Measurements from ENCODE around the gene KDELR3.

The KDELR3 gene

DNA sequence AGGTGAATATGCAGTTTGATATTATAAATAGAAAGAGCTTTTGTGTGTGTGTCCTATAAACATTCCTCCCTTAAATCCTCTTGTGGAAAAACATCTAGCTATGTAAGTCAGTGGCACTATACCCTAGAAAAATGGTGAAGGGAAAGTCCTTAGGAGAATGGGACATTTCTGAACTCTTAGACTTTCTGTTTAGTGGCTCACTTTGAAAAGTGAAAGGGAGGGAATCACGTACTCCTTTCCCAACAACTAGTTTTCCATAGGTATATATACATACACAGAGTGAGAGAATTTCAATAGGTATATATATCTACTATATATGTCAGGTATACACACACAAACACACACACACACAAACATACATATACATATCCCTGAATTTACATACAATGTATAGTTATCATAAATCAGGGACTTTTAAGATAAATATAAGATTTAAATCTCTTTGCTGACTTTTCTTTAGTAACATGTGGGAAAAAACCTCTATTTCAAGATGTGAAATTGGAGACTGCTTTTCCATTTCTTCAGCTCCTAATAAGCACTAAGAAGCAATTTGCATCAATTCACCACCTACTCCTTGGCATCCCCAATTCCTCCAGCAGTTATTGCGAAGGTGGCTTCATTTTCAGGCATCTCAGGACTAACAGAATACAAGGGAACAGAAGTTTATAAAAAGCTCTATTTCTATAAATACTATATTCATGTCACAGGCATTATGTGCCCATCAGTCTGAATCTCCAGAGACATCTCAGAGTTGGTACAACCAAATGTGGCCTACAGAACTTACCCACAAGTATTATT lies 51.8 kb downstream of the KDELR3 start:
- DNase-seq (ENCODE audit: low read depth in 3 of 3) = no peak

DNA sequence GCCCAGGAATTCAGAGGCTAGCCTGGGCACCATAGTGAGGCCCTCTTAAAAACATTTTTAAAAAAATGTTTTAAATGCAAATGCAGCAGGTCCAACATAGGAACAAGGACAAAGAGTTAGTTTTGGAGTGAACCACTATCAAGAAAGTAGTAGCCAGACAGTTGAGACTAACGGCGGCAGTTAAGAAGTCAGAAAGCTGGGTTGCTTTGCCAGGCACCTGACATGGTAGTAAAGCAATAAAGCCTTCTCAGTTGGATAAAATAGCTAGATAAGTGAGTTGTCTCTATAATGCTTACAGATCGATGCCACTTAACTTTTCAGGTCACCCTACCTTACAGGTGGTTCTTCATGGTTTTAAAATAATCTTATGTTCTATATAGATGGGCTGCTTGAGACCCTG lies 55.1 kb downstream of the KDELR3 start:
- no peak for DNase-seq (ENCODE audit: low read depth in 3 of 3)

DNA sequence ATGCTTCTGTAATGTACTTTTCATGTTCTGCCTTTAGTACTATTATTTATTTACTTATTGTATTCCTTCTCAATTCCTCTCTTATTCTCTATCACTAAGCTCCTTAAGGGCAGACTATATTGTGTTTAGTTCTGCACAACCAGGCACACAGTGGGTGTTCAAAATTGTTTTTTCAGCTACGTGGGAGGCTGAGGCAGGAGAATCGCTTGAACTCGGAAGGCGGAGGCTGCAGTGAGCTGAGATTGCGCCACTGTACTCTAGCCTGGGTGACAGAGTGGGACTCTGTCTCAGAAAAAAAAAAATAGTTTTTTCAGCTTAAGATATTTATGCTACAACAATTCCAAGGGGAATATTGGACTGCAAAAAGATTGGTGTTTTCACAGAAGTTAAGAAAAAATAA lies 55.6 kb downstream of the KDELR3 start:
- DNase-seq (ENCODE audit: low read depth in 3 of 3) = no peak

DNA sequence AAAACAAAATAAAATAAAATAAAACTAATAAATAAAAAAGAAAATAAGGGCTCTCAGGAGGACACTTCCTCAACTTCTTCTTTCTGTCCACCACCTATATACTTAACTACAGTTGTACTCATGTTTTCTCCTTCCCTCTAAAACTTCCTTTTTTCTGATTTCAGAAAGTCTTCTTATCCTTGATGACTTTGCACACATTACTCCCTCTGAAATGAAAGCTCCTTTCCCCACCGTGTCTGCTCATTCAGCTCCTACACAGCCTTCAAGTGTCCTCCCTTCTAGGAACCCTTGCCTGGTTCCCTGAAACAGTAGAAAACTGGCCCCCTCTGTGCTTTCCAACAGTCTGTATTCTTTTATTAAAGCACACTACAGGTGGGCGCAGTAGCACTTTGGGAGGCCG lies 56.5 kb downstream of the KDELR3 start:
- DNase-seq (ENCODE audit: low read depth in 3 of 3) = no peak

DNA sequence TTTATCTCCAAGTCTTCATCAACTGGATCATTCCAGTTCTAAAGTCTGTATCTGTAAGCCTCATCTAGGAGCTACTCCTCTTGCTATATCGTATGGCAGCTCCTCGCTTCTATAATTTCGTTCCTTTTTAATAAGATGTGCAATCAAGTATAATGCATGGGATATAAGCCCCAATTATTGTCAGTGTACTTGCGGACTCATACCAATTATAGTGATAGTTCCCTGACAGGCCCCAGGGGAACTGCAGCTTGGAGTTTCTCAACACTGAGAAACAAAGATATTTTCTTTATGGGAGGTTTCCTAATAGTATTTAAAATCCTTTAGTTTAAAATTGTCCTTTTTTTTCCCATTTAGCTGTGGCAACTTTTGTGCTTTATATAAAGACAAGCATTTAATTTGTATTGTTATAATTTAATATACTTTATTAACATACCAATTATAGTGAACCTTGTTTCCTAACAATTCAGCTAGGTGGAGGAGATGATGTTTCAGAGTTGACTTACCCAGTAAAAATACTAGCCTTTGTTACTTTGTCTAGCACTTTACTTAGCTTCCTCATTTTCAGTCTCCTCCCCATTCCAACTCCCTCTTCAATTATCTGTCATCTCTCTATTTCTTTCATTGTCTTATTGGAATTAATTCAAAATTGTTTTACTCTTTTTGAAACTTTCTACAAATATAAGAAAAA lies 63.5 kb downstream of the KDELR3 start:
- no peak for DNase-seq (ENCODE audit: low read depth in 3 of 3)

Measured in stimulated activated CD4-positive, alpha-beta T cell treated with anti-CD3 and anti-CD28 coated beads, TNF-alpha, amount 100 ng/mL, for 24 hours (primary cell).